ENCODE results near the gene MTMR3.

MTMR3 gene

GRCh38 chr22:29871684-29872083, 11.3 kb upstream of the MTMR3 start:
- H3K9ac ChIP-seq, result no peak overlapping the region
- no peaks in the 10 kb centered on the region for H3K79me2 ChIP-seq (ENCODE audit: insufficient read depth, low read depth)
- no peaks in the 10 kb centered on the region for H4K20me1 ChIP-seq (ENCODE audit: insufficient read depth)
- H3K27ac ChIP-seq, result no peak overlapping the region
- H3K36me3 ChIP-seq (ENCODE audit: insufficient read depth), result no peaks in the 10 kb centered on the region
- no peak overlapping the region for H3K4me2 ChIP-seq
- TF ChIP-seq, protein P1, sequence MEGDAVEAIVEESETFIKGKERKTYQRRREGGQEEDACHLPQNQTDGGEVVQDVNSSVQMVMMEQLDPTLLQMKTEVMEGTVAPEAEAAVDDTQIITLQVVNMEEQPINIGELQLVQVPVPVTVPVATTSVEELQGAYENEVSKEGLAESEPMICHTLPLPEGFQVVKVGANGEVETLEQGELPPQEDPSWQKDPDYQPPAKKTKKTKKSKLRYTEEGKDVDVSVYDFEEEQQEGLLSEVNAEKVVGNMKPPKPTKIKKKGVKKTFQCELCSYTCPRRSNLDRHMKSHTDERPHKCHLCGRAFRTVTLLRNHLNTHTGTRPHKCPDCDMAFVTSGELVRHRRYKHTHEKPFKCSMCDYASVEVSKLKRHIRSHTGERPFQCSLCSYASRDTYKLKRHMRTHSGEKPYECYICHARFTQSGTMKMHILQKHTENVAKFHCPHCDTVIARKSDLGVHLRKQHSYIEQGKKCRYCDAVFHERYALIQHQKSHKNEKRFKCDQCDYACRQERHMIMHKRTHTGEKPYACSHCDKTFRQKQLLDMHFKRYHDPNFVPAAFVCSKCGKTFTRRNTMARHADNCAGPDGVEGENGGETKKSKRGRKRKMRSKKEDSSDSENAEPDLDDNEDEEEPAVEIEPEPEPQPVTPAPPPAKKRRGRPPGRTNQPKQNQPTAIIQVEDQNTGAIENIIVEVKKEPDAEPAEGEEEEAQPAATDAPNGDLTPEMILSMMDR (conservative IDR thresholded peaks at IDR 0.05; ENCODE audit: low read depth, low read length), result no peak
- H3K4me1 ChIP-seq (ENCODE audit: low read depth, poor library complexity, severe bottlenecking), result peaks cover 32% of the 10 kb centered on the region
- H3K4me3 ChIP-seq (IDR thresholded peaks at IDR 0.05; ENCODE audit: insufficient read depth, low read depth, low read length), result no peak overlapping the region
- H3K27me3 ChIP-seq (ENCODE audit: insufficient read depth, low read depth), result no peaks in the 10 kb centered on the region
- no peak overlapping the region for H2AFZ ChIP-seq (ENCODE audit: low read depth)

GRCh38 chr22:29872144-29872893, 10.7 kb upstream of the MTMR3 start:
- Histone ChIP-seq H3K79me2 (ENCODE audit: insufficient read depth, low read depth) (no peaks in the 10 kb centered on the region), H3K4me3 (IDR thresholded peaks at IDR 0.05; ENCODE audit: insufficient read depth, low read depth, low read length) (no peak overlapping the region), H2AFZ (ENCODE audit: low read depth) (no peak overlapping the region), H3K4me2 (no peak overlapping the region), H3K27ac (no peak overlapping the region), H3K4me1 (ENCODE audit: low read depth, poor library complexity, severe bottlenecking) (peaks cover 32% of the 10 kb centered on the region), H3K27me3 (ENCODE audit: insufficient read depth, low read depth) (no peaks in the 10 kb centered on the region), H3K36me3 (ENCODE audit: insufficient read depth) (no peaks in the 10 kb centered on the region), H3K9ac (no peak overlapping the region), H4K20me1 (ENCODE audit: insufficient read depth) (no peaks in the 10 kb centered on the region)
- TF ChIP-seq, protein P1 (conservative IDR thresholded peaks at IDR 0.05; ENCODE audit: low read depth, low read length), result no peak

- Histone ChIP-seq H3K27me3 (ENCODE audit: insufficient read depth, low read depth) (no peaks in the 10 kb centered on the region), H3K4me3 (IDR thresholded peaks at IDR 0.05; ENCODE audit: insufficient read depth, low read depth, low read length) (no peak overlapping the region), H4K20me1 (ENCODE audit: insufficient read depth) (no peaks in the 10 kb centered on the region), H3K4me2 (no peak overlapping the region), H3K27ac (no peak overlapping the region), H2AFZ (ENCODE audit: low read depth) (no peak overlapping the region), H3K79me2 (ENCODE audit: insufficient read depth, low read depth) (no peaks in the 10 kb centered on the region), H3K9ac (no peak overlapping the region), H3K36me3 (ENCODE audit: insufficient read depth) (no peaks in the 10 kb centered on the region), H3K4me1 (ENCODE audit: low read depth, poor library complexity, severe bottlenecking) (peaks cover 32% of the 10 kb centered on the region)
- TF ChIP-seq, protein P1 (conservative IDR thresholded peaks at IDR 0.05; ENCODE audit: low read depth, low read length), result no peak
Measured at GRCh38 chr22:29872989-29873388, 10.0 kb upstream of the MTMR3 start.

DNA sequence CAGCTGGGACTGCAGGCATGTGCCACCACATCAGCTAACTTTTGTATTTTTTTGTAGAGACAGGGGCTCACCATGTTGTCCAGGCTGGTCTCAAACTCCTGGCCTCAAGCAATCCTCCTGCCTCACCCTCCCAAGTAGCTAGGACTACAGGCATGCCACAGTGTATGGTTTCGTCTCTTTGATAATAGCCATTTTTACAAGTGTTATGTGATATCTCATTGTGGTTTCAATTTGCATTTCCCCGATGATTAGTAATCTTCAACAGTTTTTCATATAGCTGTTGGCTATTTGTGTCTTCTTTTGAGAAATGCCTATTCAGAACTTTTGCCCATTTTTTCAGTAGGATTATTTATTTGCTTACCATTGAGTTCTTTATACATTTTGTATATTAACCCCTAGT, 9.0 kb upstream of the MTMR3 start:
- Histone ChIP-seq H3K27ac (peak overlapping the region; percentile 23; the same call in 1 of the 2 replicates), H3K4me2 (peak overlapping the region; percentile 34; the same call in 1 of the 2 replicates), H2AFZ (ENCODE audit: low read depth) (peak overlapping the region; percentile 32)

More for the DNA sequence above, 9.0 kb upstream of the MTMR3 start:
- Histone ChIP-seq H4K20me1 (ENCODE audit: insufficient read depth) (no peaks in the 10 kb centered on the region), H3K79me2 (ENCODE audit: insufficient read depth, low read depth) (no peaks in the 10 kb centered on the region), H3K36me3 (ENCODE audit: insufficient read depth) (no peaks in the 10 kb centered on the region), H3K4me3 (IDR thresholded peaks at IDR 0.05; ENCODE audit: insufficient read depth, low read depth, low read length) (no peak overlapping the region), H3K9ac (no peak overlapping the region), H3K4me1 (ENCODE audit: low read depth, poor library complexity, severe bottlenecking) (peaks cover 32% of the 10 kb centered on the region), H3K27me3 (ENCODE audit: insufficient read depth, low read depth) (no peaks in the 10 kb centered on the region)
- TF ChIP-seq, protein P1 (conservative IDR thresholded peaks at IDR 0.05; ENCODE audit: low read depth, low read length), result no peak
